Measurements from ENCODE around the gene LENG8. TPM values are rescaled to one million over a fixed set of nuclear protein-coding genes. Genes with fewer than 3 reads are reported as not detected.

The LENG8 gene
- total and polyA plus RNA-seq, 4 donors = 6.9 to 46.7 (median 18.7) TPM

DNA sequence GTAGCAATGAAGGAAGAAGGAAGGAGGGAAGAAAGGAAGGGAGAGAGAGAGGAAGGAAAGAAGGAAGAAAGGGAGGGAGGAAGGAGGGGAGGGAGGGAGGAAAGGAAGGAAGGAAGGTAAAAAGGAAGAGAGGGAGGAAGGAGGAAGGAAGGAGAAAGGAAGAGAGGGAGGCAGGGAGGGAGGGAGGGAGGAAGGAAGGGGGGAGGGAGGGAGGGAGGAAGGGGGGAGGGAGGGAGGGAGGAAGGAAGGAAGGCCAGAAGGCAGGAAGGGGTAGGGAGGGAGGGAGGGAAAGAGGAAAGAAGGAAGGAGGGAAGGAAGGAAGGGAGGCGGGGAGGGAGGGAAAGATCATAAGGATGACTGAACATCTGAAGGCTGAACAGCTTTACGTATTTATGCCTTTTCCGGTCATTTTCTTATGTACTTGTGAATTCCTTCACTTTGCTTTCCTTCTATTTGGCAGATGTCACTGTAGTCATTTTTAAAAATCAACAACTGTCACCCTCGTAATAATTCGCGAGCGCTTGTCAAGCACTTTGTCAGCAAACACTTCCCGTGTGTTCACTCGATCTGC is 40.5 kb upstream of the LENG8 start:
- DNase-seq (ENCODE audit: low spot score) = no peak
- Histone ChIP-seq H3K9ac (ENCODE audit: low read depth in 1 of 2, low read length in 2 of 2) (no peak overlapping the region), H3K9me3 (ENCODE audit: control insufficient read depth in 4 of 4, low read length in 3 of 4) (no peaks in the 10 kb centered on the region), H3K27me3 (ENCODE audit: control insufficient read depth in 4 of 4, insufficient read depth in 4 of 4, low read length in 3 of 4) (peaks cover 0 to 2% (median 0%) of the 10 kb centered on the region in 4 donors), H3K4me1 (ENCODE audit: control insufficient read depth in 4 of 4, insufficient read depth in 4 of 4, low read length in 3 of 4) (no peaks in the 10 kb centered on the region), H3K4me3 (ENCODE audit: low read depth in 1 of 3, low read length in 3 of 3) (no peak overlapping the region), H3K27ac (ENCODE audit: low read depth in 1 of 2, low read length in 2 of 2) (no peak overlapping the region), H3K36me3 (ENCODE audit: control insufficient read depth in 4 of 4, insufficient read depth in 3 of 4, low read depth in 1 of 4, low read length in 3 of 4) (no peaks in the 10 kb centered on the region)
- TF ChIP-seq, protein P1, sequence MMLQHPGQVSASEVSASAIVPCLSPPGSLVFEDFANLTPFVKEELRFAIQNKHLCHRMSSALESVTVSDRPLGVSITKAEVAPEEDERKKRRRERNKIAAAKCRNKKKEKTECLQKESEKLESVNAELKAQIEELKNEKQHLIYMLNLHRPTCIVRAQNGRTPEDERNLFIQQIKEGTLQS (IDR thresholded peaks at IDR 0.05) = no peak
- no peak for TF ChIP-seq RXRA (IDR thresholded peaks at IDR 0.05)
- no peak for TF ChIP-seq HNF4A (conservative IDR thresholded peaks at IDR 0.05)
- no peak for TF ChIP-seq ZBTB33 (IDR thresholded peaks at IDR 0.05)
- TF ChIP-seq EGR1 (IDR thresholded peaks at IDR 0.05; ENCODE audit: low read depth in 2 of 2) = no peak
- TF ChIP-seq GABPA (IDR thresholded peaks at IDR 0.05 in 1 of 2, conservative IDR thresholded peaks at IDR 0.05 in 1 of 2) = no peak
- TF ChIP-seq NR2F2 (IDR thresholded peaks at IDR 0.05) = no peak
- TF ChIP-seq FOXA1 (IDR thresholded peaks at IDR 0.05) = no peak
- no peak for TF ChIP-seq YY1 (IDR thresholded peaks at IDR 0.05)
- no peak for TF ChIP-seq CTCF (IDR thresholded peaks at IDR 0.05; ENCODE audit: low read depth, low read length, missing input control)
- TF ChIP-seq MAX (IDR thresholded peaks at IDR 0.05) = no peak
- TF ChIP-seq RAD21 (IDR thresholded peaks at IDR 0.05) = no peak
- WGBS = 87% methylated on average over 9 of the region's 9 CpGs

GRCh38 chr19:54411033-54411432 is 38.0 kb upstream of the LENG8 start:
- Histone ChIP-seq H3K4me3 (ENCODE audit: low read depth in 1 of 3, low read length in 3 of 3) (no peak overlapping the region), H3K27me3 (ENCODE audit: control insufficient read depth in 4 of 4, insufficient read depth in 4 of 4, low read length in 3 of 4) (peaks cover 0 to 4% (median 1%) of the 10 kb centered on the region in 4 donors), H3K4me1 (ENCODE audit: control insufficient read depth in 4 of 4, insufficient read depth in 4 of 4, low read length in 3 of 4) (no peaks in the 10 kb centered on the region), H3K36me3 (ENCODE audit: control insufficient read depth in 4 of 4, insufficient read depth in 3 of 4, low read depth in 1 of 4, low read length in 3 of 4) (no peaks in the 10 kb centered on the region), H3K27ac (ENCODE audit: low read depth in 1 of 2, low read length in 2 of 2) (no peak overlapping the region), H3K9ac (ENCODE audit: low read depth in 1 of 2, low read length in 2 of 2) (no peak overlapping the region), H3K9me3 (ENCODE audit: control insufficient read depth in 4 of 4, low read length in 3 of 4) (no peaks in the 10 kb centered on the region)
- TF ChIP-seq HNF4G (IDR thresholded peaks at IDR 0.05) = no peak
- no peak for TF ChIP-seq EGR1 (IDR thresholded peaks at IDR 0.05; ENCODE audit: low read depth in 2 of 2)
- DNase-seq (ENCODE audit: low spot score) = no peak

DNA sequence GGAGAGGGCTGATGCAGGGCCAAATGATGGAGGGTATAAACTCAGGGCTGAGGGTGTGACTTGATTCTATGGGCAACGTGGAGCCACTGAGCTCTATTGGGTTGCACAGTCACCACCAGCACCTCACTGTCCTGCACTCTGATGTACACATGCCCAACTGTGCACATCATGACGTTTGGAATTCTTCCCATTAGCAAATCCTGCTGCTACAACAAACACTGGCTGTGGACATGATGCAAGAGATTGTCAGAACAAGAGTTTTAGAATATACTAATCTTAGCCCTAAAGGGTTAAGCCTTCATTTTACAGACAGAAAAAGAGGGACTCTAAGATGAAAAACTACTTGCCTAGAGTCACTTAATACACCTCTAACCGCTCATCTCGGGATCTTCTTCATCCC is 36.1 kb upstream of the LENG8 start:
- Histone ChIP-seq H3K4me3 (ENCODE audit: low read depth in 1 of 3, low read length in 3 of 3) (no peak overlapping the region), H3K27ac (ENCODE audit: low read depth in 1 of 2, low read length in 2 of 2) (no peak overlapping the region), H3K9me3 (ENCODE audit: control insufficient read depth in 4 of 4, low read length in 3 of 4) (no peaks in the 10 kb centered on the region), H3K36me3 (ENCODE audit: control insufficient read depth in 4 of 4, insufficient read depth in 3 of 4, low read depth in 1 of 4, low read length in 3 of 4) (no peaks in the 10 kb centered on the region), H3K27me3 (ENCODE audit: control insufficient read depth in 4 of 4, insufficient read depth in 4 of 4, low read length in 3 of 4) (peaks cover 0 to 8% (median 7%) of the 10 kb centered on the region in 4 donors), H3K9ac (ENCODE audit: low read depth in 1 of 2, low read length in 2 of 2) (no peak overlapping the region), H3K4me1 (ENCODE audit: control insufficient read depth in 4 of 4, insufficient read depth in 4 of 4, low read length in 3 of 4) (no peaks in the 10 kb centered on the region)
- 63% methylated on average over 4 of the region's 4 CpGs for WGBS
- DNase-seq (ENCODE audit: low spot score) = no peak
- TF ChIP-seq EGR1 (IDR thresholded peaks at IDR 0.05; ENCODE audit: low read depth in 2 of 2) = no peak
- no peak for TF ChIP-seq GABPA (IDR thresholded peaks at IDR 0.05 in 1 of 2, conservative IDR thresholded peaks at IDR 0.05 in 1 of 2)
- TF ChIP-seq, protein P1 (IDR thresholded peaks at IDR 0.05) = no peak
- no peak for TF ChIP-seq YY1 (IDR thresholded peaks at IDR 0.05)
- TF ChIP-seq REST (IDR thresholded peaks at IDR 0.05) = no peak
- no peak for TF ChIP-seq FOXA1 (IDR thresholded peaks at IDR 0.05)
- no peak for TF ChIP-seq NR2F2 (IDR thresholded peaks at IDR 0.05)
- TF ChIP-seq TAF1 (conservative IDR thresholded peaks at IDR 0.05) = no peak
- TF ChIP-seq ZBTB33 (IDR thresholded peaks at IDR 0.05) = no peak
- no peak for TF ChIP-seq MAX (IDR thresholded peaks at IDR 0.05)
- no peak for TF ChIP-seq HNF4G (IDR thresholded peaks at IDR 0.05)
- TF ChIP-seq RXRA (IDR thresholded peaks at IDR 0.05) = no peak
- TF ChIP-seq RAD21 (IDR thresholded peaks at IDR 0.05) = no peak
